Activated CD4-positive, CD25-positive, alpha-beta regulatory T cell treated with anti-CD3 and anti-CD28 coated beads, Interleukin-2, amount 50 U/mL, for 24 hours (primary cell): ENCODE data around the gene SLIT3.
A peak's percentile ranks its signal among the peaks of the same experiment; 100 is the strongest.

Experiments used
- ATAC-seq, 2 donors: fragments of 150-1000 bp; cut with Tn5 transposase; one replicate each; pipeline ENCODE4 v1.10.0; 2021; ENCODE audit warnings: mild to moderate bottlenecking in 1 of 2, moderate library complexity in 1 of 2

The SLIT3 gene

DNA sequence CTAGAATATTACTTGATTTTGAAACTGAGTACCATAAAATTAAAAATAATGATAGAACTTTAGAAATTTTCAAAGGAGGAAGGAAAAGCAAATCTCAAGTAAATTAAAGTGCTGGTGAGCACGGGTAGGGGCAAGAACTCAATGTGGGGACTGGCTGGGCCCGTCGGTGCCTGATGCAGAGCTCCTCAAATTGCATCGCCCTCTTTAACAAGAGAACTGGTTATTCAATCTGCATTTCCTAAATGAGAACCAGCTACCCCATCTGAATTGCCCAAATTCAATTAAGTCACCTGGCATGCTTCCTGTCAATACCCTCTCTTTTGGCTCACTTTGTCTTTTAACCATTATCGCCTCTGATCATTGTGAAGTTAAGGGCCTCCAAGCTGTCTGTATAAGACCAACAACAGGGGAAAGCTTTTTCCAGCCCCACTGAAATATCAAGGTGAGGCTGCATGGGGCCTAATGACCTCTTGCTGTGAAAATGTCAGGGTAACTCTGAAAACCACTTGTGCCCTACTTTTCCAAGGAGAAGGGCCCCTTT lies 316.7 kb downstream of the SLIT3 start:
- no peak for ATAC-seq

DNA sequence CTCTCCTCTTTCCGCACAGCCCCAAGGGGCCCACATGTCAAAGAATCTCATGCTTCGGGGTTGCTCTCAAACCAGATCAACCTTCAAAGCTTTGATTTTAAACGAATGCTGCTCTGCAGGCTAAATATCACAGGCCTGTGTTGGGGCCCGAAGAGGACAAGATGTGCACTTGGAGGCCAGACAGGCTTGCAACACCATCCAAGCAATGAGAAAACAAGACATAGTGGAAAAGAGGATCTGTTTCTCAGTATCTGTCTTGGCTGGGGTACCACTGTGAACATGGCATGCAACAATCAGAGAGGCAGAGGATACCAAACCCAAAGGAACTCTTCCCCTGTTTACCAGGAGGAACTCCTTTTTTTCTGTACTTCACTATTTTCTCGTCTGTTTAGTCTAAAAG lies 321.8 kb downstream of the SLIT3 start:
- no peak for ATAC-seq

DNA sequence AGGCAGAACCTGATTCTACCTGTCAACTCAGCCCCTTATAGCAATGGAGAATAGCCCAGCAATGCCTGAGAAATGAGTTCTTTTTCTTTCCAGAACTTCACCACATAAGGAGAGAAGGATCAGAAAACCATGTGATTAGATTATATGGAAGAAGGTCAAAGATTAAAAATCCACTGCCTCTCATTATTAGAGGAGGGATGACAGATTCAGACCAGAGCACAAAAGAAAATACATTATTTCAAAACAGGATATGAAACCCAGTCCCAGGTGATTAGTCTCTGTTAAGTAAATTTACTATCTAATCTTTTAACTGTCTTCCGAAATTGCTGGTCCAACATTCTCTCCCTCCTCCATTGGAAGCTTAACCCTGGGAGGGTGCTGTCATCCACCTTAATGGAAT lies 322.4 kb downstream of the SLIT3 start:
- ATAC-seq: no peak

DNA sequence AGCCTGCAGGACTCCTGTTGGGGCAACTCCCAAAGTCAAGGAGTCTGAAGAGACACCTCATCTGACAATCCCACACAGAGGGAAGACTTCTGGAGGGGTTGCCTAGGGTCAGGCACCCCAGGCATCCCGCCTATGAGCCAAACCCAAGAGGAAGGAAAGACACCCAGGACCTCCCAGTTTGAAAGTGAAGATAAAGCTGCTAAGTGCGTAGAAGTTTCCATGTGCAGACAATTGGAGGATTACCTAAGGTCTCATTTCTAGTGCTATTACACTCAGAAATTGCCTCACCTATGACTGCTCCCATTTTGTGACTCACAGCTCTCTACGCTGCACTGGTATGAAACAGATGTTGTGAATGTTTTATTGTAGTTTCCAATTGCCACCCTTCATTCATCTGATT lies 322.9 kb downstream of the SLIT3 start:
- no peak for ATAC-seq

DNA sequence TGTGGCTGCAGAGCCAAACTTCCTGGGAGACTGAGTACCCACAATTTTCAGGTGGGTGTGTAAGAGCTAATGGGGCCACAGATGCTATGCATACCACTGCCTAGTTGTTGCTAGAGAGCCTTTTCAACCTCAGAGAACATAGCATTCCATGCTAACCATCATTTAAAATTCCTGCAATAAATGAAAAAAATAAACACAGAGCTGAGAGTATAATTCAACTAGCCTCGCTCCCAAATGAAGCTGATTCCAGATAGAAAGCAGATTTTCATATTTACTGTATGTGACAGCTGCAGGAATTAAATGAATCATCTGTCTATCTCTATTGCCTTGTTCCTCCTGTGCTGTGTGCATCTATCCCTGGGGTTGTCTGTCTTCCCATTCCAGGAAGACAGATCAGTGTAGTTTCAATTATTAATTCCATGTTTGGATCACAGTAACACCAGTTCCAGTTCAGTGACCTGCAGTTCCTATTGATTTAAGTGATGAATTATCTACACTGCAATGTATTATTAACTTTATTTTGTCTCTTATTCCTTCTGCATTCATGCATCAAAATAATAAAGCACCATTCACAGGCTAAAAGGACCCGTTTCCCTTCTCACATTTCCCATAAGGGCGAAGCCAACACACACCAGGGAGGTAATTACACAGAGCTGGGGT lies 324.5 kb downstream of the SLIT3 start:
- ATAC-seq: no peak

DNA sequence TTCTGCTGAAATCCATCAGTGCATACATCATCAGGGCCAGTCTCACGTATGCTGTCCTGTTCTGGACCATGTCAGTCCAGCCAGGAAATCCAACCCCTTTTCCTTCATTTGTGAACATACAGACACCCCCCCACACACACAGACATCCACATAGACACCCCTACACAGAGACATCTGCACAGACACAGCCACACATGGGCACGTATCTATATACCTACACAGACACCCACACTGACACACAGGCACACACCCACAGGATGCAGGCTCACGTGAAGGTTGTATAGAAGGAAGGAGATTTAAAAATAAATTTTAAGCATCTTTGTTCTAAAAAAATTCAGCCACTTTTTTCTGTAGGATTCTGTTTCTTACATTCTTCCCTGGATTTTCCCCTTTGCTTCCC lies 325.6 kb downstream of the SLIT3 start:
- ATAC-seq: no peak

DNA sequence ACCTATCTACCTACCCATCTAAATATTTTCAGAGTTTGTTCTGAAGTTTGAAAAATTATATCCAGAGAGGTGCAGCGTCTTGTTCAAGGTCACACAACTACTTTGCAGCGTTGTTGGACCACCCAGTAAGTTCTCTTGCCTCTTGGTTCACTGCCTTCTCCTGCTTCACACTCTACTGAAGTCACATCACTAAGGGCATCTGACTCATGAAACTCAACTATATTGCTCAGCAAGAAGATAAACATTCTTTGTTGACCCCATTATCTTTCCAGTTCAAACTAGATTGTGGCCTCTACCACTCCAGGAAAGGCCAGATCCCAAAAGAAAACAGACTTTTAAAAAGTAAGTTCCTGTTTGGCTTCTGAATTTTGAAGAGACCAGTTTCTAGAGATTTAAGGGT lies 326.9 kb downstream of the SLIT3 start:
- no peak for ATAC-seq

DNA sequence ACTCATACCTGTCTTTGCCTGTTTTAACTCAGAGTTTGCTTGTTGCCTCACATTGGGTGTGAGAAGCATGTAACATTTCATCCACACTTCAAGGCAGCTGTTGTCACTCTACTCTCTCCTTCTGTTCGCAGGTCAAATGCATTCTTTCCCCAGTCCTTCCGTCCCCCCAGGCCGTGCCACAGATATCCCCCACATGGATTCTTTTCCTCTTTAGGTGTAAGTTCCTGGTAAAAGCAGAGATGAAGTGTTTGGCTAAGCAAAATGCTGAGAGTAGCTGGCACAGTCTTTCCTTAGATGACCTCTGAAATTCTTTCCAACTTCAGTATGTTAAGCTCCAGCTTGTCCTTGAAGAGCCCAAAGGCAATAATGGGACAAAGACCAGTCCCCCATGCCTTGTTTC lies 328.2 kb downstream of the SLIT3 start:
- no peak for ATAC-seq

DNA sequence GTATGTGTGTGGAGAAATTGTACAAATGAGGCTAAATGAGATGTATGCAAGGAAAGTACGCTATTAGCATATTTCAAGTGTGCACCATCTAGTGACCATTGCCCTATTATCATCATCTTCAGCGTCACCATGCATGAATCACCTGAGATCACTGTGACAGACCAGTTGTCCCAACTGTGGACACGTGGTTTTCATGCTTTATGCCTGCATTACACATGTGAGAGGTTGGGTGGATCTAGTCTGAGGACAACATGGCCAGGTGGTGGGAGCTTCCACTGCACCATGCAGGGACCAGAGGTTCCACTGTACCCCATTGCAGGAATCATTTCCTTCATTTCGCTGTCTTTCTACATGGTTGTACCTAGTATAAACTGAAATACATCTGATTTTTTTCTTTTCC lies 329.8 kb downstream of the SLIT3 start:
- no peak for ATAC-seq

DNA sequence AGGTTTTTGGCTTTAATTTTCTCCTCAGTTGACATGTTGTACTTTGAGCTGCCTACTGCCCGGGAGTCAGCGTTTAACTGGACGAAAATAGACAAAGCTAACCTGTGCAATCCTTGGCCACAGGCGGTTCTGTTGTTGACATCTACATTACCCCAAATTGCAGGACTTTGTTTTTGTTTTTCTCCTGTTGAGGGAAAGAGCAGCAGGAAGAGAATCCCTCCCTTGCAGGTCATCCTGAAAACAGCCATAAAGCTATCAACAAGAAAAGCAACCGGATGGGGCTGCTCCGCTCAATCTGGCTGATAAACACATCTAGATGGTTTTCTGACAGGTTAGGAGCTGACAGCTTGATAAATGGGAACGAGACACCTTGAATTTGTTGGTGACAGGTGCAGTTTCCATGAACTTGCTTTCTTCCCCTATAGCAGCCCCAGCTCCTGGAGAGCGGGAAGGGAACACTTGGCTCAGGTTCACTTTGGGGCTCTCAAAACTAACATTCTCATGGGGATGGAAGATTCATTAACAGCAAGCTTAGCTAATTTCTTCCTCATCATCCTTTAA lies 331.5 kb downstream of the SLIT3 start:
- ATAC-seq: no peak

DNA sequence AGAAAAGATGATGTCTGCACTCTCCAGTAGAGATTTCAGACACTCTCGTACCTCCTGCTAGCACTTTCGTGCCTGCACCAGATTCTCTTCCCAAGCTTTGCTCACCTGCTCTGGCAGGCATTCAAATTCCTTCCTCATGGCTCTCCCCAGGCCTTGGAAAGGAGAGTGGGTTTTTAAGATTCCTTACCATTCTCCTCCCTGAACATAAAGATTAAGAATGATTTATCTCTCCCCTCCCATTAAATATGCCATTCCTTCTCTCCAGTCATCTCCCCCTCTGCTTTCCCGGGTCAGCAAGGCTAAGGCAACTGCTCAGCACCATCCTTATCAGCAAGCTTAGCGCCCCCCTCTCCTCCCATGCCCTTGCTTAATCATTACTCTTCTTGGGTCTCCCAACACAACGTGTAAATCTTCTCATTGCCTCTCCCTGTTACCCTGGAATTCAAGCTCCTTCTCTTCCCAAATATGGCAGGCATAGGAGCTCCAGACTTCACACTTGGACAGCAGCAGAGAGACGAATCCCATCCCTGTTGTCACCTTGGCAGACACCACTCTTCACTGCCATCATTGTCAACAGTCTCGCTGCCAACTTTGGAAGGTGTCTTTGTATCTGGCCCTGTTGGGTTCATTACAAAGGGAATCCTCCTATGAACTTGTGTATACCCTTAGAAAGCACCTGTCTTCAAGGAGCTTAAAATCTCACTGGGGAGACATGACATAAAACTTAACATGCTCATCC lies 332.9 kb downstream of the SLIT3 start:
- ATAC-seq: no peak

DNA sequence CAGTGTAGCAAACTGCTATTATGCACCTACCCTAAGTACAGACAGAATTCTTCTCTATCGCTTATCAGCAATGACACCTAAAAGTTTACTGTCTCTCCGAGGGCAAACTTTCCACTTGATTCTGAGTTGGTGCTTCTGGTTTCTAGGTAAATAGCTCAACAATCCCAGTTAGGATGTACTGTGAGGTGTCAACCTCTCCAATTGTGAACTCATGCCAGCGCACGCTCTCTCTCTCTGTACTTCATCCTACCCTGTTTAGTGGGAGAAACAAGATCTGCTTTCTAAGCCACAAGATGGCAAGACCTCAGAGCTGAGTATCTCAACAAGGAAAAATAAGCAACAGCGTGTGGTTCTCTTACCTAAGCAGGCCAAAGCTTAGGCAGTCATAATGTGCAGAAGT lies 335.3 kb downstream of the SLIT3 start:
- no peak for ATAC-seq

DNA sequence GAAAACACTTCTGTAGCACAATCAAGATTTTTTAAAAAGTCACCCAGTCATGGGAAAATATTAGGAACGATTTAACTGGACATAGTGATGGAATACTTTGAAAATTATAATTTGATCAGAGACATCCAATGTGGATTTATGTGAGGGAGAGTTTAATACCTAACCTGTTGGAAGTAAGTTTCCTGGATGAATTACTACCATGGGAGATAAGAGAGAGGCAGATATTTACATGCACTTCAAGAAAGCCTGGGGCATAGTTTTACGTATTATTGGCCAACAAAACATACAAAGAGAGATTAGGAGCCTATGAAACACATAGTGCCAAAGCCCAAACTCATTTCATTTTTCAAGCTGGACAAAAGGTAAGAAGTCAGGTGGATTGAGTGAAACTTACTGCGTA lies 336.8 kb downstream of the SLIT3 start:
- no peak for ATAC-seq

DNA sequence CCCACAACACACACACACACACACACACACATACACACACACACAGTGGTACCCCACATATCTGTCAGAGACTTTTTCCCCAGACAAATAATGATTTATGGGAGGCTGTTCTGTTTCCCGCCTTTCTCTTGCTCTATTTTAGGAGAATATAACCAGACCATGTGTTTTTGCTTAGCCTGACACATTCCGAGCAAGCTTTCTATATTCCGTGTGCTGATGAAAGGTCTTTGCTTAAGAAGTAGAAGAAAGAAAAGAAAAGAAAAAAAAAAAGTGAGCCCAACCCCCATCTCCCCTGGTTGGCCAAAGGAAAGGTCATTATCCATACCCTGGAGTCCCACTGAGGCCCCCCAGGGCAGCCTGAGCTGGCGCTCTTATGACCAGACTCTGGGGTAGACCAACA lies 338.6 kb downstream of the SLIT3 start:
- ATAC-seq: no peak

DNA sequence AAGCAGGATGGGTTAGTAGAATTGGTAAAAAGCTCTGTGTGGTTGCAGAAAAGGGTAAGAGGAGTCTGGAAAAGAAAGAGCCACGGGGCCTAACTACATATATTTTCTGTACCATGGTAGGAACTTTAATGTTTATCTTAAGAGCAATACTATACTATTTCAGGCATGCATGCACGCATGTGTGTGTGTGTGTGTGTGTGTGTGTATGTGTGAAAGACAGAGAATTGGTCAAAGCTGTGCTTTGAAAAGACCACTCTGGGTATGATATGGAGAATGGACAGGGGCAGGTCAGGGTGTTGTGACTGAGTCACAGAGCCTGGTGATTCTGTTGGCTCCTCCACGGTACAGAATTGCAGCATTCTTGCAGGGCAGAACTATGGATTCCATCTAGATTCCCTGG lies 339.3 kb downstream of the SLIT3 start:
- no peak for ATAC-seq

DNA sequence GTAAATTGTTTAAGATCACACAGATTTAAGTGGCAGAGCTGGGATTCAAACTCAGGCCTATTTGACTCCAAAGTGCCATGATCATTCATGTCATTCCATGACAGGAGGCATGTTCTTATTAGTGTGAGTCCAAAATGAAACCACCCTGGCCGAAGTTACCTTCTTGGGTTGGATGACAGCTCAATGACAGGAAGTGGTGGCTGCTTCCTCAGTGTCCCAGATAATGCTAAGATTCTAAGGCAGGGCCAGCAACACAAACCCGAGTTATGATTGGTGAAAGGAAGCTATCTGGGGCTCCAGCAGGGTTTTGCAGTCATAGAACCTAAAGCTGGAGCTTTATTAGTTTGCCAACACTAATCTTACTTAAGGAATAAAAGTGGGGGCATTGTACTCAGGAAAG lies 340.4 kb downstream of the SLIT3 start:
- no peak for ATAC-seq

DNA sequence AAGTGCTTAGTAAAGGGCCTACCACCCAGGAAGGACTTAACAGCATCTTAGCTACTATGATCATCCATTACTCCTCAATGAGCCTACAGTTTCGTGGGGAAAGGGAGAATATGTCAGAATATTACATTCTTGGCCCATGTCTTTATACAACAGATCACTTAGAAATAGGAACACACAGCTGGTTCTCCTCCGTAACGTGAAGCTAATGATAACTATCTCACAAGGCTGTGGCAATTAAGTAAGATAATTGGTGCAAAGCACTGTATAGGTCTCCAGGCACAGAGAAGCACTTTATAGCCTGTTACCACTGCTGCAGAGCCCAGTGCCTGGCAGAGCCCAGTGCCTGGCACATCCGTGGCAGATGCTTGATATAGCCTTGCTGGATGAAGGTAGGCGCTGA lies 347.6 kb downstream of the SLIT3 start:
- ATAC-seq: no peak

DNA sequence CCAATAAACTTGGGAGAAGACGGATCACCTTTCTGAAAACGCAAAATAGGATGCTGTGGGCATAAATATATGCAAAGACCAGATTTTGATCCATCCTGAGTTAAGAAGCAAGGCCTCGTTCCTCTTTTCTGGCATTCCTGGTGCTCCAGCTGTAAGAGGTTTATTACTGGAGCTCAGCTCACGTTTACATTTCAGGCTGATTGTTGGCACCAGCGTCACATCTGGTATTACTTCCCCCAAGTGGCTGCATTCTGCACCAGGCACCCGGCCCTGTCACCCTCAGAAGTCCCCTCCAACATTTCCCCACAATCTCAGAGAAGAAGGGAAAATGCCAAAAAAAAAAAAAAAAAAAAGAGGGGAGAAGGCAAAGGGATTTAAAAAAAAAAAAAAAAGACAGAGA lies 348.7 kb downstream of the SLIT3 start:
- ATAC-seq: no peak

DNA sequence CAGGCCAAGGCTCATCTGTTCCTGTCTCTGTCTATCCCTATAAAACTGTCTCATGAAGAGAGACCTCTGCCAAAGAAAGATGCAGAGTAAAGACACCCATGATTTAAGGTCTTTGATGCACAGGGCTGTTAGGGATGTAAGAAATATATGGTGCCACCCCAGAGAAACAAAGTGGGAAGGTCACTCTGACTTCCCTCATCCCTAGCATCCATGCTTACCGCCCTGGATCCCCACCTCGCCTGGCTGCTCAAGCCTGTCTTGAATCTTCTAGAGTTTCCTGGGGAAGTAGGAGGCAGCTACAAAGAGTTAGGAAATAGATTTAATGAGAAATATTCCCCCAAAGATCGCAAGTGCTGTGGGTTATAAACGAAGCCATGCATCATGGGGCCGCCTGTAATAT lies 349.2 kb downstream of the SLIT3 start:
- ATAC-seq: no peak

DNA sequence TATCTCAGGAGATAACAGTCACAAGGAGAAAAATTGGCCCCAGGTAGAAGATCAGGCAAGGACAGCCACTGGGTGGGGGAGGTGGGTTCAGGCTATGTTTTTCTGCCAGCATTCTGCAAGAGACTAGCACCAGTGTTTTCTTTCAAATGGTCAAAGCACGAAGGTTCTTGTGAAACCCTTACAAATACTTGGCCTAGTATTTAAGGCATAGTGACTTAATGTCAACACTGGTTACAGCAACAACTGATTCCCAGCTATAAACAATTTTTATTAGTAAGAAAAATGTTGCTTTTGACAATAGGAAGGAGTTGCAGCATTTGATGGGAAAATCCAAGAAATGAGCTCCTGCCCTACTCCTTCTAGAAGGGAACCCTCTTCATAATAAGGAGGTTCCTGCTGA lies 349.6 kb downstream of the SLIT3 start:
- no peak for ATAC-seq

DNA sequence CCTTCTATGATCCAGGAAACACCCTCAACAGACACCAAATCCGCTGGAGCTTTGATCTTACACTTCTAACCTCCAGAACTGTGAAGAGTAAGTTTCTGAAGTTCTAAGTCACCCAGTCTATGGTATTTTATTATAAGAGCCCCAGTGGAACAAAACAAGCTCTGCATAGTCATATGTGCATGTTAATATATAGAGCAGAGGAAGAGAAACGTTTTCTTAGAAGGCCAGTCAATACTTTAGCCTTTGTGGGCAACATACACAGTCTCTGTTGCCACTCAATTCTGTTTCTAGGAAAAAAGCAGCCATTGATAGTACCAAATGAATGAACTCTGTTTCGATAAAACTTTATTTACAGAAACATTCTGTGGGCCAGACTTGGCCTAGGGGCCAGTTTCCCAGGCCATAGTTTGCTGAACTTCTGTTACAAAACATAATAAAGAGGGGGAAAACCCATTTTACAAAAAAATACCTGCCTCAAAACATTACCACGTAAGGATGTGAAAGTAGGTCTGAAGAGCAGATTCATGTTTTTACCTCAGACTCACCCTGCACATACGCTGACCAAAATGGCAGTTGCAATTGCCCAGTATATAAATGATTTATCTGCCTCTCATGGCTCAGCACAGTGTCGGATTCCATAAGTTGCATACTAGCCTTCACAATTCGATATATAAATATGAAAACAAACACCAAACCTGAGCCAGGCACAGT lies 350.5 kb downstream of the SLIT3 start:
- ATAC-seq: peak; percentile 25 to 30

DNA sequence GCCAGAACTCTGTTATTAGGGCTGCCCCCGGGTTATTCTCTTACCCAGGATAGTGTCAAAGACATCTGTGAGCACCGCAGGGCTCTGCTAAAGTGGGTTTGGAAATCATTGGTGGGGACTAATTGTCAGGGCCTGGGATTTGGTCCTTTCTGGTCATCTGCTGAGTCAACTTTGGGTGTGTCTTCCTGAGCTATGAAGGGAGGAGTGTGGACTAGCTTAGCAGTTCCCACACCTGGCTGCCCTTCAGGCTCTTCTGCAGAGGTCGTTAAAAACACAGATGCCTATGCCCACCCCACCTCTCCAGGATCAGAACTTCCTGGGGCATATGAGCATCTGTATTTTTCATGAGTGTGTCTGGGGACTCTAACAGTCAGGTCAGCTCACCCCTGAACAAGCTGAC lies 352.2 kb downstream of the SLIT3 start:
- ATAC-seq: no peak

DNA sequence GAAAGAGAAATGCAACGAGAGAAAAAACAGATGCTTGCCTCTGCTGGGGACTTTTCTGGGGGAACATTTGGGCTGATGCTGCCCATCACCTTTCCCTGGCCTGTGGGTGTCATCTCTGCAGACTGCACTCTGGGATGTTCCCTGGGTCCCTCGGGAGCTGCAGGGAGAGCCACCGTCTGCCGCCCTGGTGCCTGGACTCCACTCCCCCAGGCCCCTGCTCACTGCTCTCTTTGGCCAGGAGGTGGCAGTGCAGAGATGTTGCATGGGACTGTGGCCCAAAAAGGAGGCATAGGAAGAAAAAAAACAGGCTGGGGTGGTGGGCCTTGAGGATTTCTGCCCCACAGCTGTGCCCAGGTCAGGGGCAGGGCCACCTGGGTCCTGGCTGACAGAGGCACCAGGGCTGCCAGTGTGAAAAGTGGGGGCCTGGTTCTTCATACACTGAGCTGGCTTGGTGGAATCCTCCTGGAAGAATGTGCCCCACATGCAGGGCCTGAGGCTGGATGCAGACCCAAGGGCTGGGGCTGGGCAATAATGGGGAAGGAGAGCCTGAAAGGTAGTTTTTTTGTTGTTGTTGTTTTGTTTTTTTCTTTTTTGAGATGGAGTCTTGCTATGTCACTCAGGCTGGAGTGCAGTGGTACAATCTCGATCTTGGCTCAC lies 353.6 kb downstream of the SLIT3 start:
- ATAC-seq: peak in 1 of 2 donors; percentile 39
